ENCODE data around the gene EDN1.
"Not testable (repeated sequence)": the region's sequence is repeated elsewhere in the genome, so short reads cannot be mapped to it uniquely, and the experiment has no call there.

DNA sequence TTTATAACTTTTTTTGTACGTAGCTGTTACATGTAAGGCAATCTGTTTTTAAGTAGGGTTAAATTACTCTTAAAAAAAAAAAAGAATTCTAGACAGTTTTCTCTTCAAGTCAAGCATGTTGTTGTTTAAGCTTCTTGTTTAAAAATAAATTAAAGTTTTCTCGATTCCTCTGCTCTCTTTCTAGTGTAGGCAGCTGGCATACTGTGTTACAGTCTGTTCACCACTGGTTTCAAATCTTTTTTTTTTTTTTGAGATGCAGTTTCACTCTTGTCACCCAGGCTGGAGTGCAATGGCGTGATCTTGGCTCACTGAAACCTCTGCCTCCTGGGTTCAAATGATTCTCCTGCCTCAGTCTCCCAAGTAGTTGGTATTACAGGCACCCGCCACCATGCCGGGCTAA lies 29.9 kb downstream of the EDN1 start:
- TF ChIP-seq, protein P1, sequence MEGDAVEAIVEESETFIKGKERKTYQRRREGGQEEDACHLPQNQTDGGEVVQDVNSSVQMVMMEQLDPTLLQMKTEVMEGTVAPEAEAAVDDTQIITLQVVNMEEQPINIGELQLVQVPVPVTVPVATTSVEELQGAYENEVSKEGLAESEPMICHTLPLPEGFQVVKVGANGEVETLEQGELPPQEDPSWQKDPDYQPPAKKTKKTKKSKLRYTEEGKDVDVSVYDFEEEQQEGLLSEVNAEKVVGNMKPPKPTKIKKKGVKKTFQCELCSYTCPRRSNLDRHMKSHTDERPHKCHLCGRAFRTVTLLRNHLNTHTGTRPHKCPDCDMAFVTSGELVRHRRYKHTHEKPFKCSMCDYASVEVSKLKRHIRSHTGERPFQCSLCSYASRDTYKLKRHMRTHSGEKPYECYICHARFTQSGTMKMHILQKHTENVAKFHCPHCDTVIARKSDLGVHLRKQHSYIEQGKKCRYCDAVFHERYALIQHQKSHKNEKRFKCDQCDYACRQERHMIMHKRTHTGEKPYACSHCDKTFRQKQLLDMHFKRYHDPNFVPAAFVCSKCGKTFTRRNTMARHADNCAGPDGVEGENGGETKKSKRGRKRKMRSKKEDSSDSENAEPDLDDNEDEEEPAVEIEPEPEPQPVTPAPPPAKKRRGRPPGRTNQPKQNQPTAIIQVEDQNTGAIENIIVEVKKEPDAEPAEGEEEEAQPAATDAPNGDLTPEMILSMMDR (IDR thresholded peaks at IDR 0.05): not testable (repeated sequence)
- TF ChIP-seq ZFX (IDR thresholded peaks at IDR 0.05; ENCODE audit: borderline replicate concordance): not testable (repeated sequence)
